Nephron progenitor cell (in vitro differentiated cells): Measurements from ENCODE around the gene MTX1.
"Not testable (repeated sequence)": the region's sequence is repeated elsewhere in the genome, so short reads cannot be mapped to it uniquely, and the experiment has no call there.

Experiments used
- DNase-seq: peaks from one replicate; pipeline ENCODE4 v3.0.0; 2021
- H3K27ac Mint-ChIP-seq: 2 replicates; pipeline ENCODE4 v1.8.0; 2021; ENCODE audit warnings: mild to moderate bottlenecking, moderate library complexity, mixed read lengths
- H3K27me3 Mint-ChIP-seq: 2 replicates; pipeline ENCODE4 v1.8.0; 2021; ENCODE audit warnings: mild to moderate bottlenecking, low read depth, mixed read lengths; ENCODE audit not compliant: poor library complexity
- H3K36me3 Mint-ChIP-seq: 2 replicates; pipeline ENCODE4 v1.8.0; 2021; ENCODE audit warnings: low read depth, mixed read lengths
- H3K4me1 Mint-ChIP-seq: 2 replicates; pipeline ENCODE4 v1.8.0; 2021; ENCODE audit warnings: mixed read lengths
- H3K4me3 Mint-ChIP-seq: 2 replicates; pipeline ENCODE4 v1.8.0; 2021; ENCODE audit warnings: mild to moderate bottlenecking, moderate library complexity, mixed read lengths
- H3K9me3 Mint-ChIP-seq: 2 replicates; pipeline ENCODE4 v1.8.0; 2021; ENCODE audit warnings: mild to moderate bottlenecking, moderate library complexity, mixed read lengths
- TF ChIP-seq, protein P1 (sequence below): fragments of 200-600 bp; sonication (generic); IDR thresholded peaks from 2 replicates; pipeline ENCODE4 v1.5.0; 2021; ENCODE audit warnings: antibody characterized with exemption

MTX1 gene

GRCh38 chr1:155244368-155245162, 36.1 kb downstream of the MTX1 start:
- DNase-seq = peak; percentile 94
- H3K27me3 Mint-ChIP-seq = no peaks in the 10 kb centered on the region
- peaks cover 53% of the 10 kb centered on the region for H3K4me1 Mint-ChIP-seq
- no peaks in the 10 kb centered on the region for H3K9me3 Mint-ChIP-seq
- H3K4me3 Mint-ChIP-seq = peak overlapping the region; percentile 79
- H3K27ac Mint-ChIP-seq = peak overlapping the region; percentile 14
- peaks cover 16% of the 10 kb centered on the region for H3K36me3 Mint-ChIP-seq
- TF ChIP-seq, protein P1, sequence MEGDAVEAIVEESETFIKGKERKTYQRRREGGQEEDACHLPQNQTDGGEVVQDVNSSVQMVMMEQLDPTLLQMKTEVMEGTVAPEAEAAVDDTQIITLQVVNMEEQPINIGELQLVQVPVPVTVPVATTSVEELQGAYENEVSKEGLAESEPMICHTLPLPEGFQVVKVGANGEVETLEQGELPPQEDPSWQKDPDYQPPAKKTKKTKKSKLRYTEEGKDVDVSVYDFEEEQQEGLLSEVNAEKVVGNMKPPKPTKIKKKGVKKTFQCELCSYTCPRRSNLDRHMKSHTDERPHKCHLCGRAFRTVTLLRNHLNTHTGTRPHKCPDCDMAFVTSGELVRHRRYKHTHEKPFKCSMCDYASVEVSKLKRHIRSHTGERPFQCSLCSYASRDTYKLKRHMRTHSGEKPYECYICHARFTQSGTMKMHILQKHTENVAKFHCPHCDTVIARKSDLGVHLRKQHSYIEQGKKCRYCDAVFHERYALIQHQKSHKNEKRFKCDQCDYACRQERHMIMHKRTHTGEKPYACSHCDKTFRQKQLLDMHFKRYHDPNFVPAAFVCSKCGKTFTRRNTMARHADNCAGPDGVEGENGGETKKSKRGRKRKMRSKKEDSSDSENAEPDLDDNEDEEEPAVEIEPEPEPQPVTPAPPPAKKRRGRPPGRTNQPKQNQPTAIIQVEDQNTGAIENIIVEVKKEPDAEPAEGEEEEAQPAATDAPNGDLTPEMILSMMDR = peak; percentile 24

- Mint-ChIP-seq H3K4me1 (peaks cover 53% of the 10 kb centered on the region), H3K36me3 (peaks cover 16% of the 10 kb centered on the region), H3K27ac (peak overlapping the region; percentile 14), H3K4me3 (peak overlapping the region; percentile 79), H3K27me3 (no peaks in the 10 kb centered on the region), H3K9me3 (no peaks in the 10 kb centered on the region)
- TF ChIP-seq, protein P1 = no peak
- no peak for DNase-seq
Measured at GRCh38 chr1:155245163-155245524, 36.6 kb downstream of the MTX1 start.

DNA sequence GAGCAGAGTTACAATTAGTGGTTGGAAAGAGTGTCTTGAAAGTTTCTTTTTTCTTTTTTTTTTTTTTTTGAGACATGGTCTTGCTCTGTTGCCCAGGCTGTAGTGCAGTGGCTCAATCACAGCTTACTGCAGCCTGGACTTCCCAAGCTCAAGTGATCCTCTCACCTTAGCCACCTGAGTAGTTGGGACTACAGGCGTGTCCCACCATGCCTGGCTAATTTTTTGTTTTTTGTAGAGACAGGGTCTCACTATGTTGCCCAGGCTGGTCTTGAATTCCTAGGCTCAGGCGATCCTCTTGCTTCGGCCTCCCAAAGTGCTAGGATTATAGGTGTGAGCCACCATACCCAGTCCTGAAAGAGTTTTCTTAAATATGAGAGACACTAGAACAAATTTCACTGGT, 38.3 kb downstream of the MTX1 start:
- H3K27me3 Mint-ChIP-seq, H3K4me3 Mint-ChIP-seq, H3K9me3 Mint-ChIP-seq, H3K27ac Mint-ChIP-seq, DNase-seq: not testable (repeated sequence)
- Mint-ChIP-seq H3K36me3 (peaks cover 16% of the 10 kb centered on the region), H3K4me1 (peaks cover 50% of the 10 kb centered on the region)

GRCh38 chr1:155247667-155248553, 39.4 kb downstream of the MTX1 start:
- Mint-ChIP-seq H3K4me1 (peaks cover 48% of the 10 kb centered on the region), H3K36me3 (peaks cover 16% of the 10 kb centered on the region), H3K27ac (peak overlapping the region; percentile 86), H3K4me3 (no peak overlapping the region), H3K27me3 (no peaks in the 10 kb centered on the region), H3K9me3 (no peaks in the 10 kb centered on the region)
- DNase-seq = no peak
- TF ChIP-seq, protein P1 = no peak

DNA sequence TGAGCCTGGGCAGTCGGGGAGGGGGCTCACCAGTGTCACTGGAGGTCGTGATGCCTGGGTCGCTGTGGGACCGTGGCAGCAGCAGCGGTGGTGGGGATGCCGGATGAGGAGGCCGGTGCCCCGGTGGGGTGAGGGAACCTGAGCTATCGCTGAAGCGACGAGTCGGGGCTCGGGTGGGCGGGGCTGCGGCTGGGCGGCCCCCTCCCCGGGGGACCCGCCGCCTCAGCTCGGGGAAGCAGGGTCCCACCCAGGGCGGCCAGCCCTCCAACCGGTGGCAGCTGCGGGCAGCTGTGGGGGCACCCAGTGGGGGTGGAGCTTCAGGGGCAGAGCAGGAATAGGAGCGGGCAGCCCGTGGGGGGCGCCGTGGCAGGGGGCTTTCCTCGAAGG, 41.7 kb downstream of the MTX1 start:
- no peak overlapping the region for H3K4me3 Mint-ChIP-seq

More for the DNA sequence above, 41.7 kb downstream of the MTX1 start:
- TF ChIP-seq, protein P1 = no peak
- Mint-ChIP-seq H3K9me3 (no peaks in the 10 kb centered on the region), H3K27me3 (no peaks in the 10 kb centered on the region), H3K36me3 (peaks cover 16% of the 10 kb centered on the region), H3K4me1 (peaks cover 44% of the 10 kb centered on the region), H3K27ac (no peak overlapping the region)
- no peak for DNase-seq
